ENCODE measurements around the gene SPATA19.
"Not testable (repeated sequence)": the region's sequence is repeated elsewhere in the genome, so short reads cannot be mapped to it uniquely, and the experiment has no call there.

SPATA19 gene, protein sequence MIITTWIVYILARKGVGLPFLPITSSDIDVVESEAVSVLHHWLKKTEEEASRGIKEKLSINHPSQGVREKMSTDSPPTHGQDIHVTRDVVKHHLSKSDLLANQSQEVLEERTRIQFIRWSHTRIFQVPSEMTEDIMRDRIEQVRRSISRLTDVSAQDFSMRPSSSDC

DNA sequence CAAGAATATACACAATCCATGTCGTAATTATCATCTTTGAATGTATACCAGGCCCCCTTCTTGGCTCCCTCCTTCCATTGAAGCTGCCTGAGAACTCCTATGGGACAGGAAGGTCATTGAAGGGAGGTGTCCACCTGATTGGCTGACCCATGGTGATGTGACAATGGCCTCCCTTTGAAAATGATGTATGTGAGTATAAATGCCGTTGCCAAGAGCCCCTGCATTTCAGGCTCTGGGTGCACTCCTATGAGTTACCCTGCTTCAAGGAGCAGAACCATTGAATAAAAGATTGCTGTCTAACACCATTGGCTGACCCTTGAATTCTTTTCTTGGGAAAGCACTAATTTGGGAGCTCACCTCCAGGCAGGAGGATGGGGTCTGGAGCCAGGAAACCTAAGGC is at the start of gene SPATA19:
Gene SPATA19, minus strand, starts transcription at position 101 of the 400 bp plus-strand sequence. Its CDS starts 67 bp downstream, at position 34.
- DNase-seq (ENCODE audit: low read depth), result no peak

GRCh38 chr11:133895061-133895479 is 49.8 kb upstream of the SPATA19 start:
- no peak for DNase-seq (ENCODE audit: low read depth)

GRCh38 chr11:133893381-133893780 is 48.1 kb upstream of the SPATA19 start:
- no peak for DNase-seq (ENCODE audit: low read depth)

DNA sequence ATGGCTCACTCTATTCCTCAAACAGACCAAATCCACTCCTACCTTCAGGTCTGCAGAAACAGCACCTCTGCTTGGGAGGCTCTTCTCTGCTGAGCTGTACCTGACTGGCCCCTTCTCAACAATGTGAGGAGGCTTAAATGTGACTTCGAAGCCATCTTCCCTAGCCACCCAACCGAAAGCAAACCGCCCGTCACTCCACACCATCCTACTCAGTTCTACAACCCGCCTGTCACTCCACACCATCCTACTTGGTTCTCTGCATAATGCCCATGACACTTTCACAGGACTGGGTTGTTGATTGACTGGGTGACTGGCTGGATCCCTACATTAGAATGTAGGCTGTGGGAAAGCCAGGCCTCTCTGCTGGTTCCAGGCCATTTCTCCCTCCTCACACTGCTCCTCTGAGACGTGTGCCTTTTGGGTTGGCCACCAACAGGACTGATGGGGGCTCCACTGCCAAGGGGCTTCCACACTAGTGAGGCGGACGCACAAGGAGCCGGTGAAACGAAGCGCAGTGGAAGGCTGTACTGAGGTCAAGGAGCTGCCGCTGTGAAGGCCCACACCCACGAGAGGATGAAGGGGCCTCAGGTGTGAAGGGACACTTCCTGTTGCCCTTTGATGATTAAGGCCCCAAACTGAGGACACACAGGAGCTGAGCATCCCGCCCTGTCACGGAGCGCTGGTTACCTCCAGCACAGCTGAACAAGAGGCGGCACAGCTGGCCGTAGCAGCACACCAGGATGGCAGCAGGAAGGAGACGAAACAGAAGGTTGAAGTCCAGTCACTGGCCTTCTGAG is 47.5 kb upstream of the SPATA19 start:
- no peak for DNase-seq (ENCODE audit: low read depth)

GRCh38 chr11:133892126-133892525 is 46.8 kb upstream of the SPATA19 start:
- no peak for DNase-seq (ENCODE audit: low read depth)

GRCh38 chr11:133889893-133890292 is 44.6 kb upstream of the SPATA19 start:
- no peak for DNase-seq (ENCODE audit: low read depth)

GRCh38 chr11:133889188-133889587 is 43.9 kb upstream of the SPATA19 start:
- DNase-seq (ENCODE audit: low read depth), result no peak

- no peak for DNase-seq (ENCODE audit: low read depth)
These were observed 42.5 kb upstream of the SPATA19 start for GRCh38 chr11:133887692-133888332.

DNA sequence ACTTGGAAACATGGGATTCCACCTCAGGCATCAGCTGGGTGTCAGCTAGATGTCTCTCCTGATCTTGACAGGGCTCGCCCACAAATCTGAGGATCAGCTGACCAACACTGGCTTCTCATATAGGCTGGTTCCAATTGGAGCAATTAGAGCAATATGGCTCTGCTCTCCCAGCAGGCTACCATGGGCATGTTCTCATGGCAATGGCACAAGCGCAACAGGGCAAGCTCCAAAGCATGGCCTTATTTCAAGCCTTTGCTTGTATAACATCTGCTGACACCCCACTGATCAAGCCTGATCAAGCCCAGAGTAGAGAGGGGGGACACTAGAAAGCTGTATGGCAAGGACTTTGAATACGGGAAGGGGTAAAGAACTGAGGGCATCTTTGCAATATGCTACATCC is 40.7 kb upstream of the SPATA19 start:
- DNase-seq (ENCODE audit: low read depth), result no peak

- DNase-seq (ENCODE audit: low read depth), result no peak
These were observed 26.8 kb upstream of the SPATA19 start for GRCh38 chr11:133872160-133872559.

DNA sequence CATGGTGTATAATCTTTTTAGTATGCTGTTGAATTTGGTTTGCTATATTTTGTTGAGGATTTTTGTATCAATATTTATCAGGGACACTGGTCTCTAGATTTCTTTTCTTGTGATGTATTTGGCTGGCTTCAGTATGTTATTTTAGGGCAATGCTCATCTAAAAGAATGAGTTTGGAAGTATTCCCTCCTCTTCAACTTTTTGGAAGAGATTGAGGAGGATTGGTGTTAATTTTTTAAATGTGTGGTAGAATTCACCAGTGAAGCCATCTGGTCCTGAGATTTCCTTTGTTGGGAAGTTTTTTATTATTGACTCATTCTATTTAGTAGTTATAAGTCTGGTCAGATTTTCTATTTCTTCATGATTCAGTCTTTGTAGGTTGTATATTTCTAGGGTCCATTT is 22.1 kb upstream of the SPATA19 start:
- no peak for DNase-seq (ENCODE audit: low read depth)

DNA sequence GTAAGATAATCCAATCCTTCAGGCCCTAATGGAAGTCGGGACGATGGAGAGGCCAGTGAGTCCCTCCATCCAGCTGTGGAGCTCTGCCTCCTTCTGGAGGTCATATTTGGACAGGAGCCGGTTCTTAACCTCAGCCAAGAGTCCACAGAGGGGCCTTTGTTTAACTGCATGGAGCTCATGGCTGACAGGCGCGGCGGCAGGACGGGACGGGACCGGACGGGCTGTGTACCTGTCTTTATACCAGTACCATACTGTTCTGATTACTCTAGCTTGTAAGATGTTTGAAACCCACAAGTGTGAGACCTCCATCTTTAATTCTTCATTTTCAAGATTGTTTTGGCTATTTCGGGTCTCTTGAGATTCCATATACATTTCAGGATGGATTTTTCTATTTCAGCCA is 20.2 kb upstream of the SPATA19 start:
- no peak for DNase-seq (ENCODE audit: low read depth)

- DNase-seq (ENCODE audit: low read depth), result no peak
These were observed 19.4 kb upstream of the SPATA19 start for GRCh38 chr11:133864756-133865155.

DNA sequence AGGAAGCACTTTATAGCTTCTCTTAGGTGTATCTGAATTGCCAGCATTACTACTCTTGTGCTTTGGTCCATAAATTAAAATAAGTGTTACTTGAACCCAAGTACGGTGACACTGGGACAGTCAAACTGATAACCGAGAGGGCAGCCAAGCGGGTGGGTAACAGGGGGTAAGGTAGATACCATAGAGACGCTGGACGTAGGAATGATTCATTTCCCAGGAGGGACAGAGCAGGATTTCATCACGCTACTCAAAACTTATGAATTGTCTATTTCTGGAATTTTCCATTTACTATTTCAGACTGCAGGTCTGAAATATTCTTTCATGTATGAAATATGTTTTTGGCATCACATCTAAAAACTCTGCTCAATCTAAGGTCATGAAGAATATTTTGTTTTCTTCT is 14.8 kb upstream of the SPATA19 start:
- no peak for DNase-seq (ENCODE audit: low read depth)

DNA sequence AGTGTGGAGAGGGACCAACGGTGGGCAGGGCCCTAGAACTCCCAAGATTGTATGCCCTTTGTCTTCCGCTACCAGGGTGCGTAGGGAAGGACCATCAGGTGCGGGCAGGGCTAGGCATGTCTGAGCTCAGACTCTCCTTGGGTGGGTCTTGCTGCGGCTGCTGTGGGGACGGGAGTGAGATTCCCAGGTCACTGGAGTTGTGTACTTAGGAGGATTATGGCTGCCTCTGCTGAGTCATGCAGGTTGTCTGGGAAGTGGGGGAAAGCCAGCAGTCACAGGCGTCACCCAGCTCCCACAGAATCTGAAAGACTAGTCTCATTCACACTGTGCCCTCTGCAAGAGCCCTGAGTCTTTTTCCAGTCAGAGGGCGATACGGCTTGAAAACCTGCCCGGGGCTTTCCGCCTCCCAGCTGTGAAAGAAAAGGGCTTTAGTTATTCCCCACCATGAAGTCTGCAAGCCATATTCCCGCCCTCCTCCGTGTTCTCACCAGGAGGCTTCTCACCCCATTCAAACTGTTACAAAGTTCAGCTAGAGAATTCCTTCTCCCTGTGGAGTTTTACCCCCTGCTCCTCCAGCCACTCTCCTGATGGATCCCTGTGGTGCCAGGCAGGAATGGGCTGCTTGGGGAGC is 9.1 kb upstream of the SPATA19 start:
- DNase-seq (ENCODE audit: low read depth), result not testable (repeated sequence)

DNA sequence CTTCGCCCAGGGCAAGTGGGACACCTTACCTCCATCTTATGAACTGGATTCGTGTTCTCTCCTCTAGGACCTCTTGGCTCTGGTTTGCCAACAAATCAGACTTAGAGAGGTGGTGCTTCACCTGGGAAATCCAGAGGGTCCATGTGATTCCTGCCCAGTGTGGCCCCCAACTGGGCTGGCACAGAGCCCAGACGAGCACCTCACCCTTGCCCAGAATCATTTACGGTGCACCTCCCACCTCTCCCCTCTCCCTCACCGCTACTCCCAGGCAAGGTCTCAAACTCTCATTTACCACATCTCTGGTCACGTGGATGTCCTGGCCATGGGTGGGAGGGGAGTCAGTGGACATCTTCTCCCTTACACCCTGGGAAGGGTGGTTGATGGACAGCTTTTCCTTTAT is 1.1 kb downstream of the SPATA19 start:
- DNase-seq (ENCODE audit: low read depth), result no peak

DNA sequence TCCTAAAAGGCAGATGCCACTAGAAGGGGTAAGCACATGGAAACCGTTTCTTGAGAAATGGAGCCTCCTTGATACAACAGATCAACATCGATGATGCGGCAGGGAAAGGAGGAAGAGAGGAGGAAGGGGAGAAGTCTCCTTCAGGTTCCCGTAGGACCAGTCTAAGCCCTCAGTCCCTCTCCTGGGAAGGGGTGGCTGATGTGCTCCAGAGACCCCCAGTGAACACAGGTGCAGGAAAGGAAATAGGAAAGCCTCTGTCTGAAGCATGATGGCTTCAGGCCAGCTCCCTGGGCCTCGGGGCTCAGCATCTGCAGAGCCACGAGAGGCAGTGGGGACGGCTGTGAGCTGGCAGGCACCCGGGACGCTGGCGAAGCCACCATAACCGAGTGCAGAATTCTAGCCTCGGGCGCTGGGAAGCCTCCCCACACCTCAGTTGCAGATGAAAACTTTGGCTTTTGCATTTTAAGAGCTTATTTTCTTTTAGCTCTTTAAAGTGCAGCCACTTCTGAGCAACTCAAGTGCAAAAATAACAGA is 1.8 kb downstream of the SPATA19 start:
- DNase-seq (ENCODE audit: low read depth), result no peak

GRCh38 chr11:133842730-133843129 is 2.6 kb downstream of the SPATA19 start:
- no peak for DNase-seq (ENCODE audit: low read depth)

DNA sequence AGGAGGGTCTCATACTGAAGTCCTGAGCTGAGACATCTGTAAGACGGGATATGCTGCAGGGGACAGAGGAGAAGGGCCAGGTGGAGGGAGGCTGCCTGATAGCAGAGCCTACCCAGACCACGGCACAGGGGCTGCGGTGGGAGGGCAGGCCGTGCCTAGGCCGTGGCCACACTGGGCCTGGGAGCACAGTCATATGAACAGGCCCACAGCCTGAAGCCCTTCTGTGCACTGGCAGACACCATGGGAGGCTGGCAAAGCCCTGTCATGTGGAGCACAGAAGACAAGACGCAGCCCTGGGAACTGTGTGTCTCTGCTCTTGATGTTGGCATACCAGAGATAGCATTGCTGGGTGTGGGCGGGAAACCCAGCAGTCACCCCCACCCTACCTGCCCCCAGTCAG is 3.3 kb downstream of the SPATA19 start:
- no peak for DNase-seq (ENCODE audit: low read depth)

DNA sequence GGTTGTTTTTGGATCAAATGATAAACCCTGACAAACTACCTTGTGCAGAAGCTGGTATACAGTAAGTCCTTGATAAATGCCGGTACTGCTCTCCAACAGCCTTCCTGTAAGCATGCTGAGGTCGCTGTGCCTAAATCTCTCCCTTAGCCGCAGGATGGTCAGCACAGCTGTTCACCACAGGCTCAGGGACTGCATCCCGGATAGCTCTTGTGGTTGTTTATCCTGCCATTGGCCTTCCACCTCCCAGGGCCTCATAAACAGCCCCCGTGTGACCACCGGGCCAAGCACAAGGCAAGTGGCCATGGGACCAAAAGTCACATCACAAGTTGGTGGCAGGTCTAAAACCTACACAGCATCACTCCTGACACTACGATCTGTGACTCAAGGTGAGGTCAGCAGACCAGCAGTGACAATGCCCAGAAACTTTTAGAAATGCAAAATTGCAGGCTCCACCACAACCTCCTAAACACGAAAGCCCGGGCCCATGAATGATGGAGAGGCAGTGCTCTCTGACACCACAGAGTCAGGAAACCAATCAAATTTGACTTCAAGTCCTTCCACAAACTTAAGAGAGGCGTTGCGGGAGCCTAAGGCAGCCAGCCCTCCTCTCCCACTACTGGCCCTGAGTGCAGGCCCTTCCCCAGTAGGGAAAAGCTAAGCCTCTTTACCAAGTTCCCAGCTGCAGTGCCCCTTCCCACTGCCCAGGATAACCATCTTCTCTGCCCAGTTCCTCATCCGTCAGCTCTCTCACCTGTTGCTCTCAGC is 3.9 kb downstream of the SPATA19 start:
- no peak for DNase-seq (ENCODE audit: low read depth)

- no peak for DNase-seq (ENCODE audit: low read depth)
These were observed 4.8 kb downstream of the SPATA19 start for GRCh38 chr11:133840479-133840941.
